Uterus (tissue), 4 donors: ENCODE data around the gene VPS11. TPM values are rescaled to one million over a fixed set of nuclear protein-coding genes. Genes with fewer than 3 reads are reported as not detected.

Source experiments
- DNase-seq, 2 donors: peaks; one replicate each; pipeline ENCODE4 v3.0.0-alpha.2; 2019 to 2020
- H3K27ac ChIP-seq, 2 donors: fragments of 200-600 bp; sonication (generic); 1 replicate in 1 of 2; 2 replicates in 1 of 2; pipeline ENCODE4 v1.5.1; 2016 to 2018
- H3K27me3 ChIP-seq, 2 donors: fragments of 200-600 bp; sonication (generic); one replicate each; pipeline ENCODE4 v1.5.1; 2018 to 2019; ENCODE audit warnings: control low read depth in 1 of 2
- H3K36me3 ChIP-seq, 2 donors: fragments of 200-600 bp; sonication (generic); one replicate each; pipeline ENCODE4 v1.5.1; 2019; ENCODE audit warnings: control low read depth in 1 of 2
- H3K4me1 ChIP-seq, 2 donors: fragments of 200-600 bp; sonication (generic); one replicate each; pipeline ENCODE4 v1.5.1; 2018 to 2019; ENCODE audit warnings: control low read depth in 1 of 2
- H3K4me3 ChIP-seq, 2 donors: fragments of 200-600 bp; sonication (generic); 1 replicate in 1 of 2; 2 replicates in 1 of 2; pipeline ENCODE4 v1.5.1; 2018 to 2019; ENCODE audit warnings: mild to moderate bottlenecking in 1 of 2
- H3K9me3 ChIP-seq, 2 donors: fragments of 200-600 bp; sonication (generic); one replicate each; pipeline ENCODE4 v1.5.1; 2019; ENCODE audit warnings: control low read depth in 1 of 2
- POLR2A ChIP-seq, 2 donors: fragments of 450-650 bp; IDR thresholded peaks; one replicate each; pipeline ENCODE4 v1.6.1; 2016; ENCODE audit warnings: antibody characterized with exemption in 2 of 2, mild to moderate bottlenecking in 1 of 2, moderate library complexity in 1 of 2
- intact Hi-C: fragments of 100-400 bp; cut with DNase I; formaldehyde crosslinking; loops from one replicate; pipeline ENCODE4 v1.15.1; 2023; ENCODE audit warnings: low total_unique reads
- total RNA-seq, 4 donors: library from RNA; depleted of rRNA in 3 of 4; stranded (reverse); fragments of >200 nt in 3 of 4; gene quantifications; one replicate each; pipeline versions ENCODE4 v1.1.0 to v1.2.4, GENCODE V29; 2014 to 2023
- TF ChIP-seq, protein P1 (sequence below), 4 experiments: fragments of 200-600 bp in 2 of 4; fragments of 450-650 bp in 2 of 4; sonication (generic) in 2 of 4; IDR thresholded peaks; one replicate each; pipeline ENCODE4 v1.5.1; 2016 to 2019; ENCODE audit warnings: antibody characterized with exemption in 4 of 4, mild to moderate bottlenecking in 2 of 4, moderate library complexity in 1 of 4
- donor health status: DM: yes; HTN: yes; CAD: no.

The VPS11 gene
- total RNA-seq, 4 donors from 2014 or later = 25.6 to 86.6 (median 36.3) TPM

DNA sequence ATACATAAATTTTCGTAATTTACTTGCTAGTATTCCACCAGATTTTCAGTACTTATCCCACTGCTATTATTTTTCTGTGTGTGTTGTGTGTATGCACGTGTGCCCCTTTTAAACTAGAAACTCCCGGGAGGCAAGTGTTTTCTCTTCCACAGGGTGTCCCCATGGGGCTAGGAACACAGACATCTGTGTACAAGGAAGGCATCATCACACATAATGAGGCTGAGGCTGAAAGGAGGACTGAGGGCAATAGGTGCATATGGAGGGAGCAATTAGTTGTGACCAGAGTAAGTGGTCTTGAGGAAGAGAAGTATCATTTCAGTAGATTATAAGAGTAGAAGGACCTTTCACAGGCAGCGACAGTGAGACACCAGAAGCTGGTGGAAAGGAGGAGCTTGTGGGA lies 36.2 kb downstream of the VPS11 start:
- TF ChIP-seq, protein P1, sequence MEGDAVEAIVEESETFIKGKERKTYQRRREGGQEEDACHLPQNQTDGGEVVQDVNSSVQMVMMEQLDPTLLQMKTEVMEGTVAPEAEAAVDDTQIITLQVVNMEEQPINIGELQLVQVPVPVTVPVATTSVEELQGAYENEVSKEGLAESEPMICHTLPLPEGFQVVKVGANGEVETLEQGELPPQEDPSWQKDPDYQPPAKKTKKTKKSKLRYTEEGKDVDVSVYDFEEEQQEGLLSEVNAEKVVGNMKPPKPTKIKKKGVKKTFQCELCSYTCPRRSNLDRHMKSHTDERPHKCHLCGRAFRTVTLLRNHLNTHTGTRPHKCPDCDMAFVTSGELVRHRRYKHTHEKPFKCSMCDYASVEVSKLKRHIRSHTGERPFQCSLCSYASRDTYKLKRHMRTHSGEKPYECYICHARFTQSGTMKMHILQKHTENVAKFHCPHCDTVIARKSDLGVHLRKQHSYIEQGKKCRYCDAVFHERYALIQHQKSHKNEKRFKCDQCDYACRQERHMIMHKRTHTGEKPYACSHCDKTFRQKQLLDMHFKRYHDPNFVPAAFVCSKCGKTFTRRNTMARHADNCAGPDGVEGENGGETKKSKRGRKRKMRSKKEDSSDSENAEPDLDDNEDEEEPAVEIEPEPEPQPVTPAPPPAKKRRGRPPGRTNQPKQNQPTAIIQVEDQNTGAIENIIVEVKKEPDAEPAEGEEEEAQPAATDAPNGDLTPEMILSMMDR (IDR thresholded peaks at IDR 0.05) = no peak
- TF ChIP-seq POLR2A (IDR thresholded peaks at IDR 0.05) = no peak
- no peak overlapping the region for H3K4me3 ChIP-seq
- peak overlapping the region in 1 of 2 donors; percentile 92 for H3K27ac ChIP-seq
- H3K4me1 ChIP-seq = peaks cover 0 to 17% of the 10 kb centered on the region in 2 donors
- H3K36me3 ChIP-seq = no peaks in the 10 kb centered on the region
- no peak for DNase-seq
- intact Hi-C loops = no loop called here
- no peaks in the 10 kb centered on the region for H3K9me3 ChIP-seq
- H3K27me3 ChIP-seq = no peaks in the 10 kb centered on the region

DNA sequence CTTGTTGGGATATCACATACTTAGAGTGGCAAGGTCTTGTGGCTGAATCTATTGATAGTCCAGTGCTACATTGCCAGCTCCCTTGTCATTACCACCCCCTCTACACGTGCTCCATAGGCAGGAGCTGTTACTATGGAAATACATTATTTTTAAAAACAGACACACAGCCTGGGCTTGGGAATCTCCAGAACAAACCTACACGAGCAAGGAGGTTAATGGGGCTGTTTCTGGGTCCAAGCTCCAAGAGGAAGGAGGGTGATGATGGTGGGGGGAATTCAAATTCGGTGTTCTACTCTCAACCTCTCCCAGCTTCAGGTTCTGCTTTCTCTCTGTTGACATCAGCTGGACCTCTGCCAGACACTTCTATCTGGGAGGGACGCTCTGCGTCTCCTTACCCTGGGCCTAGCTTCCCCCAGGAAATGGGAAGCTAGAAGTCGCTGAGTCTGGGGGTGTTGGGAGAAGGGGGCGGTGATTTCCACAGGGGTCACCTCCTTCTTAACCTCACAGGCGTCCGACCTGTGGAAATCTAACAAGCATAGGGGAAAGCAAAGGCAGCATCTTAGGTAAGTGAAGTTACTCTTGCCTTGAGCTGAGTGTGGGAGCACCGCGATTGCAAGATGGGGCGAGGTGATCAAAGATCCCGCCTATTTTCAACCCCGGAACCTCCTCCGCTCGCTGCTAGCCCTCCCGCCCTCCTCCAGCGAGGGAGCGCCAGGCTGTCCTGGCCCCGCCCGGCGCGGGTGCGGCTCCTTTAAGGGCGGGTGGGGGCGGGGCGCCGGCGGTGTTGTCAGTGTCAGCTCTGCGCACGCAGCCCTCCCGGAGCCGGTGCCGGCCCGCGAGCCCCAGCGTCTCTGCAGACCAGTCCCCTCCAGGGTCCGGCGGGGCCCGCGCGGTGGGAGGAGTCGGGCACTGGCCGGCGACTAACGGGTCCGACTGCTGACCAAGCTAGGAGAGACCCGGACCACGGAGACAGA lies 39.2 kb downstream of the VPS11 start, which contains the start of gene C2CD2L:
C2CD2L (plus strand) TSS at position 781 of the 974 bp plus-strand sequence. CDS start 398 bp downstream, outside the sequence.
- intact Hi-C loops = no loop called here
- Histone ChIP-seq H3K27me3 (no peaks in the 10 kb centered on the region), H3K27ac (peak within 1 kb of the TSS; percentile 80 to 85), H3K4me1 (peaks cover 0 to 4% of the 10 kb centered on the region in 2 donors), H3K4me3 (peak within 1 kb of the TSS; percentile 47 to 96), H3K9me3 (no peaks in the 10 kb centered on the region), H3K36me3 (no peaks in the 10 kb centered on the region)
- TF ChIP-seq POLR2A (IDR thresholded peaks at IDR 0.05) = peak; percentile 10 to 48
- TF ChIP-seq, protein P1 (IDR thresholded peaks at IDR 0.05) = peak in 1 of 4 experiments; percentile 5
- DNase-seq = peak; percentile 88 to 92

DNA sequence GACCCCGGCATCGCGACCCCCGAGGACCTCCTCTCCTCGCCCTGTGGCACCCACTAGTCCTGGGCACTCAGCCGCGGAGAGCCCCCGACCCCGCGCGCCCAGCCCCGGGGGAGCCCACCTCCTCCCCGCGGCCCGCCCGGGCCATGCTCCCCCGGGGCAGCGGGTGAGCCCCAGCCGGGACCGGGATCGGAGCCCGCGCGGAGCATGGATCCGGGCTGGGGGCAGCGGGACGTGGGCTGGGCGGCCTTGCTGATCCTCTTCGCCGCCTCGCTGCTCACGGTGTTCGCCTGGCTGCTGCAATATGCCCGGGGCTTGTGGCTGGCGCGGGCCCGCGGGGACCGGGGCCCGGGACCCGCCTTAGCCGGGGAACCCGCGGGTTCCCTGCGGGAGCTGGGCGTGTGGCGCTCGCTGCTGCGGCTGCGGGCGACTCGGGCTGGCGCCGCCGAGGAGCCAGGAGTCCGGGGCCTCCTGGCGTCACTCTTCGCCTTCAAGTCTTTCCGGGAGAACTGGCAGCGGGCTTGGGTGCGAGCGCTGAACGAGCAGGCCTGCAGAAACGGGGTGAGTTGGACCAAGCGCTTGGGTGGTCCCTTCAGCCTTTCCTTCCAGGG lies 40.0 kb downstream of the VPS11 start:
- Histone ChIP-seq H3K4me1 (peaks cover 0 to 4% of the 10 kb centered on the region in 2 donors), H3K9me3 (no peaks in the 10 kb centered on the region), H3K27me3 (no peaks in the 10 kb centered on the region), H3K4me3 (peak overlapping the region; percentile 47 to 96), H3K27ac (peak overlapping the region; percentile 80 to 85), H3K36me3 (no peaks in the 10 kb centered on the region)
- intact Hi-C loops = no loop called here
- TF ChIP-seq, protein P1 (IDR thresholded peaks at IDR 0.05) = no peak
- TF ChIP-seq POLR2A (IDR thresholded peaks at IDR 0.05) = no peak
- DNase-seq = no peak

DNA sequence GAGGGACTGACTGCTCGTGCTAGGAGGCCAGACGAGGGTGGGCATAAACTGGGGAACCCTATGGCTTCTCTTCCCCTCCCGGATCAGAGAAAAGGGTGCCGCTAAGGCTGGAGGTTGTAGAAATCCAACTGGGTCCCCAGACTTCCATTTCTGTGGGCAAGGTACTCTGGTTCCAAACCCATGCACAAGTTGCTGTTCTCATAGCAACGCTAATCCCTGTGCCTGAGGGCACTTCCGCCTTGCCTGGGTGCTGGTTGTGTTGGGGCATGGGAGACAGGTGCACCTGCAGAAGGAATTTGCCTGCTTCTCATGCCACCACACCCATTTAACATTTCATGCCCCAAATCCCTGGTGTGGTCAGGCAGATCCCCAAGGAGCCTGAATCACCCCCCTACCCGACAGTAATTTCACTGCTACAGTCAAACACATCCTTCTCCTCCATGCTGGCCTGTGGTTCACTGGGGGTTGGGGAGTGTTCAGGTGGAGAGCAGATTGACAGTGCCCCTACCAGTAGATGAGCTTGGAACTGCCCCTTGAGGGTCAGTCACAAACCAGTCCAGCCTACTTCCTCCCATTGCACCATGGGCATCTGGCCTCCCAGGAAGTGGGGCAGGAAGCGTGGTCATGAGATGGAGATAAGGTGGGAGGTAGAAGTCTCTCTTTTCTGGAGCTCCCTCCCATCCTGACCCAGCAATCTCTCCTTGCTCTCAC lies 40.7 kb downstream of the VPS11 start:
- Histone ChIP-seq H3K27ac (peak overlapping the region in 1 of 2 donors; percentile 85), H3K27me3 (no peaks in the 10 kb centered on the region), H3K9me3 (no peaks in the 10 kb centered on the region), H3K4me1 (peaks cover 0 to 4% of the 10 kb centered on the region in 2 donors), H3K4me3 (peak overlapping the region; percentile 47 to 96), H3K36me3 (no peaks in the 10 kb centered on the region)
- no peak for DNase-seq
- no peak for TF ChIP-seq POLR2A (IDR thresholded peaks at IDR 0.05)
- TF ChIP-seq, protein P1 (IDR thresholded peaks at IDR 0.05) = no peak
- intact Hi-C loops = no loop called here
